HepG2 (cell line): ENCODE results near the gene CAPS2. TPM values are rescaled to one million over a fixed set of nuclear protein-coding genes. Genes with fewer than 3 reads are reported as not detected.

Experiments used
- ATAC-seq: fragments of 200-7000 bp; cut with Tn5 transposase; 3 replicates; pipeline ENCODE4 v1.9.1; 2020; ENCODE audit warnings: mild to moderate bottlenecking, moderate library complexity
- BruUV-seq: library from RNA; stranded (reverse); fragments of 400-500 nt; replicated peaks from 2 replicates; lab custom pipeline; 2021; lab: Mats Ljungman, UMichigan
- CTCF ChIA-PET: fragments of 300-600 bp; formaldehyde crosslinking; extraction: SDS; loops from one replicate; lab custom pipeline; 2021; ENCODE audit warnings: low total read pairs, inconsistent platforms, low intra/inter-chr PET ratio; lab: Yijun Ruan, JAX
- POLR2A ChIA-PET: fragments of 350-600 bp; sonication (Branson Sonifier 250); formaldehyde crosslinking; loops from one replicate; lab custom pipeline; 2020; ENCODE audit warnings: antibody characterized with exemption, inconsistent platforms; lab: Yijun Ruan, JAX
- DNase-seq: peaks from one replicate; pipeline ENCODE4 v3.0.0-alpha.2; 2015; ENCODE audit warnings: low spot score
- FAIRE-seq: peaks from 3 replicates; lab custom pipeline; 2011; peaks lifted over from hg19 to GRCh38; lab: Jason Lieb, UNC
- H2AFZ ChIP-seq: one replicate; pipeline ENCODE4 v1.6.1; 2011; ENCODE audit warnings: low read length, inconsistent platforms
- H3K27ac ChIP-seq: fragments of 300-600 bp; 3 replicates; pipeline ENCODE4 v1.8.0; 2011; ENCODE audit warnings: mixed run types, mild to moderate bottlenecking, mixed read lengths, low read length, inconsistent platforms; ENCODE audit not compliant: insufficient read depth; ENCODE audit errors: extremely low read length
- H3K27me3 ChIP-seq, 2 experiments: fragments of 200-600 bp in 1 of 2; 2 replicates in 1 of 2; 3 replicates in 1 of 2; pipeline versions ENCODE4 v1.6.0 to v1.8.0; 2011; ENCODE audit warnings: low read length in 2 of 2, mild to moderate bottlenecking in 2 of 2, moderate library complexity in 2 of 2, inconsistent platforms in 1 of 2; ENCODE audit not compliant: insufficient read depth in 2 of 2, control insufficient read depth in 1 of 2
- H3K36me3 ChIP-seq, 2 experiments: fragments of 200-600 bp in 1 of 2; replicated peaks in 1 of 2; 2 replicates in 1 of 2; 3 replicates in 1 of 2; pipeline versions ENCODE4 v1.5.1 to v1.8.0; 2011; ENCODE audit warnings: low read length in 2 of 2, inconsistent platforms in 1 of 2; ENCODE audit not compliant: insufficient read depth in 2 of 2, control insufficient read depth in 1 of 2
- H3K4me1 ChIP-seq: 2 replicates; pipeline ENCODE4 v1.5.1; 2012; ENCODE audit warnings: low read length, inconsistent platforms; ENCODE audit not compliant: insufficient read depth
- H3K4me2 ChIP-seq: 2 replicates; pipeline ENCODE4 v1.6.0; 2011; ENCODE audit warnings: low read depth, low read length, inconsistent platforms
- H3K4me3 ChIP-seq, 3 experiments: fragments of 200-600 bp in 1 of 3; sonication (generic), shearing (Covaris generic) in 1 of 3; replicated peaks in 1 of 3; 2 replicates each; pipeline ENCODE4 v1.5.1; 2011 to 2016; ENCODE audit warnings: low read length in 3 of 3, inconsistent platforms in 2 of 3, low read depth in 2 of 3, mild to moderate bottlenecking in 2 of 3, control low read depth in 1 of 3, mixed read lengths in 1 of 3; ENCODE audit not compliant: insufficient read depth in 1 of 3
- H3K79me2 ChIP-seq: one replicate; pipeline ENCODE4 v1.6.1; 2011; ENCODE audit warnings: low read length, inconsistent platforms; ENCODE audit not compliant: insufficient read depth
- H3K9ac ChIP-seq: 2 replicates; pipeline ENCODE4 v1.6.0; 2011; ENCODE audit warnings: mild to moderate bottlenecking, low read depth, low read length, inconsistent platforms; ENCODE audit not compliant: insufficient read depth
- H3K9me3 ChIP-seq: 2 replicates; pipeline ENCODE4 v1.5.1; 2012; ENCODE audit warnings: mild to moderate bottlenecking, low read length
- H4K20me1 ChIP-seq: 2 replicates; pipeline ENCODE4 v1.6.0; 2011; ENCODE audit warnings: inconsistent platforms, mild to moderate bottlenecking, low read length, moderate library complexity; ENCODE audit not compliant: insufficient read depth
- BRD4 ChIP-seq: sonication (generic); formaldehyde crosslinking; IDR thresholded peaks from 2 replicates; pipeline ENCODE4 v1.4.0; 2020; ENCODE audit warnings: missing genetic modification reagents
- CEBPB ChIP-seq: IDR thresholded peaks from 2 replicates; pipeline ENCODE4 v1.6.1; 2011; ENCODE audit warnings: low read depth, low read length, improper control_type of control experiment, borderline replicate concordance
- EEA1 ChIP-seq: sonication (generic); formaldehyde crosslinking; IDR thresholded peaks from 2 replicates; pipeline ENCODE4 v1.5.1; 2020; ENCODE audit warnings: mild to moderate bottlenecking, missing genetic modification reagents, borderline replicate concordance
- MBNL3 ChIP-seq: fragments of 250-450 bp; sonication (Bioruptor Pico); conservative IDR thresholded peaks from 2 replicates; pipeline ENCODE4 v1.8.0; 2022; ENCODE audit warnings: mild to moderate bottlenecking, inconsistent platforms
- PITX1 ChIP-seq: sonication (generic); formaldehyde crosslinking; IDR thresholded peaks from 2 replicates; pipeline ENCODE4 v1.5.1; 2020; ENCODE audit warnings: mild to moderate bottlenecking, missing genetic modification reagents
- SMAD1 ChIP-seq: sonication (generic); formaldehyde crosslinking; IDR thresholded peaks from 2 replicates; pipeline ENCODE4 v1.4.0; 2020; ENCODE audit warnings: missing genetic modification reagents, low read depth, mild to moderate bottlenecking, borderline replicate concordance
- STAT5B ChIP-seq: sonication (generic); formaldehyde crosslinking; IDR thresholded peaks from 2 replicates; pipeline ENCODE4 v1.4.0; 2020; ENCODE audit warnings: missing genetic modification reagents
- SUZ12 ChIP-seq: fragments of 150-350 bp; IDR thresholded peaks from 2 replicates; pipeline ENCODE4 v1.6.1; 2014; ENCODE audit warnings: low read depth, low read length
- TCF7 ChIP-seq: sonication (generic); IDR thresholded peaks from 2 replicates; pipeline ENCODE4 v1.6.1; 2016; ENCODE audit warnings: antibody characterized with exemption, low read depth
- WGBS: methylation state at CpG from one replicate; pipeline ENCODE4 v1.1.6; 2017; ENCODE audit warnings: low lambda C conversion rate; 5-methylcytosine and 5-hydroxymethylcytosine counted together
- in situ Hi-C: cut with HindIII; loops from 2 replicates; pipeline ENCODE4 v1.10.0; 2017; ENCODE audit warnings: low pct_unique_long_range_greater_than_20kb; ENCODE audit not compliant: extremely low pct_ligation_motif_present
- intact Hi-C: fragments of 100-400 bp; cut with micrococcal nuclease; formaldehyde crosslinking; loops from one replicate; pipeline ENCODE4 v1.10.0; 2022; ENCODE audit not compliant: unreplicated experiment
- polyA plus RNA-seq, 8 experiments: library from polyadenylated mRNA; depleted of rRNA in 3 of 8; stranded (reverse) in 7 of 8; unstranded in 1 of 8; fragments of >200 nt; fragmentation: Illumina TruSeq in 4 of 8; extraction: Trizol in 4 of 8; gene quantifications; 2 replicates each; pipeline versions ENCODE4 v1.2.1 to v1.2.3, GENCODE V29; 2011 to 2016; ENCODE audit warnings: low read depth in 4 of 8, missing spikeins in 1 of 8, mixed read lengths in 1 of 8; ENCODE audit not compliant: insufficient read depth in 1 of 8
- total RNA-seq, 5 experiments: library from RNA; depleted of rRNA; stranded (reverse); fragments of >200 nt; fragmentation: Illumina TruSeq; extraction: Trizol; gene quantifications; 2 replicates each; pipeline ENCODE4 v1.2.3, GENCODE V29; 2016; ENCODE audit warnings: low read depth in 1 of 5

The CAPS2 gene
- total and polyA plus RNA-seq, 2 of the 13 experiments (the other 11 are each of a cell fraction or from before 2014, with no cell fraction given), result 0.11 TPM; not detected in 1

DNA sequence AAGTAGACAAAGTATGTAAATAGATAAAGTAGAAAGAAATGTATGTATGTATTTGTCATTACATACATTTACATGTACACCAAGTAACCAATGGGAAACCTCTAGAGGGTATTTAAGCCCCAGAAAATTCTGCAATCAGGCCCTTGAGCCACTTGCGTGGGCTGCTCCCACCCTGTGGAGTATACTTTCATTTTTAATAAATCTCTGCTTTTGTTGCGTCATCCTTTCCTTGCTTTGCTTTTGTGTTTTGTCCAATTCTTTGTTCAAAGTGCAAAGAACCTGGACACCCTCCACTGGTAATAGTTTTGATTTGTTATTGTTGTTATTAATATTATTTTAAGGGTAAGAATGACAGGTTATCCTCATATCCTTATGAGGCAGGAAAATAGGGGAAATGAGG lies 21.8 kb downstream of the CAPS2 start:
- H3K36me3 ChIP-seq, result no peaks in the 10 kb centered on the region
- H3K9me3 ChIP-seq, result no peaks in the 10 kb centered on the region
- no peak overlapping the region for H2AFZ ChIP-seq
- FAIRE-seq, result no peak
- TF ChIP-seq SMAD1 (CRISPR knock-in tag) (no peak), PITX1 (CRISPR knock-in tag) (no peak), SUZ12 (no peak), CEBPB (0 out of 2 replicates have a peak, but pooled peaks have one; percentile 12)
- no peak overlapping the region for H3K27ac ChIP-seq
- ATAC-seq, result no peak
- no peak overlapping the region for H3K9ac ChIP-seq
- BruUV-seq, result no TSS peak
- DNase-seq, result no peak
- no peak overlapping the region for H3K4me3 ChIP-seq
- intact Hi-C loops, result no loop called here
- no peaks in the 10 kb centered on the region for H3K79me2 ChIP-seq
- H3K4me1 ChIP-seq, result no peaks in the 10 kb centered on the region
- in situ Hi-C loops, result no loop called here
- H3K4me2 ChIP-seq, result no peak overlapping the region
- POLR2A ChIA-PET, result no interaction called here
- CTCF ChIA-PET, result no interaction called here
- no peaks in the 10 kb centered on the region for H3K27me3 ChIP-seq
- H4K20me1 ChIP-seq, result no peaks in the 10 kb centered on the region
- 67% methylated on average over 2 of the region's 2 CpGs for WGBS

GRCh38 chr12:75305412-75306332 lies 24.5 kb downstream of the CAPS2 start:
- intact Hi-C loops, result no loop called here
- Histone ChIP-seq H3K36me3 (no peaks in the 10 kb centered on the region), H3K4me3 (no peak overlapping the region), H3K4me1 (no peaks in the 10 kb centered on the region), H3K27ac (no peak overlapping the region), H3K4me2 (no peak overlapping the region), H3K9me3 (no peaks in the 10 kb centered on the region), H3K9ac (no peak overlapping the region), H3K27me3 (no peaks in the 10 kb centered on the region), H4K20me1 (no peaks in the 10 kb centered on the region), H2AFZ (no peak overlapping the region), H3K79me2 (no peaks in the 10 kb centered on the region)
- BruUV-seq, result no TSS peak
- 73% methylated on average over 37 of the region's 56 CpGs for WGBS
- no peak for TF ChIP-seq STAT5B (CRISPR knock-in tag)
- no peak for TF ChIP-seq BRD4 (CRISPR knock-in tag)
- TF ChIP-seq EEA1 (CRISPR knock-in tag), result no peak
- no peak for TF ChIP-seq MBNL3 (CRISPR knock-in tag)
- TF ChIP-seq TCF7, result no peak
- POLR2A ChIA-PET, result no interaction called here
- FAIRE-seq, result no peak
- no peak for ATAC-seq
- no peak for DNase-seq
- CTCF ChIA-PET, result no interaction called here
- in situ Hi-C loops, result no loop called here
